SK-N-DZ (cell line): ENCODE results near the gene SYNPO2.

Experiments used
- DNase-seq: peaks from one replicate; pipeline ENCODE4 v3.0.0-alpha.2; 2015; ENCODE audit warnings: low spot score

SYNPO2 gene

DNA sequence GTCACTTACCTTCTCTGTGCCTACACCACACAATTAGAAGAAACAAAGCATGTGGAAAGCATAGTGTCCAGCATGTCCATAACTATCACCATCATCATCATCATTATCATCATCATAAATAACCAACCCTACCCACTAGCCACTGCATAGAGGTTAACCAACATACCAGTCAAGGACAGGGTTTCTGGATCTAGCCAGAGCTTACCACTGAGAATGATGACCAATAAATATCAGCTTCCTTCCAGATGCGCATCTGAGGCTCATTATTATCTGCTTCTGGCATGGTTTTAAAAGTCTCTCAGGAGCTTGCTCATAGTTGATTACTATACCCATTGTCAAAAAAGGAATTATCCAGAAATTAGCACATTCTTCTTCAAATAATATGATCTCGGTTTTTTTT is 221.5 kb downstream of the SYNPO2 start:
- no peak for DNase-seq
